ENCODE data around the gene CEP162. TPM values are rescaled to one million over a fixed set of nuclear protein-coding genes. Genes with fewer than 3 reads are reported as not detected.

CEP162 gene
- total and polyA plus RNA-seq, 2 experiments from 2014 or later = 4.1 to 13.7 TPM

DNA sequence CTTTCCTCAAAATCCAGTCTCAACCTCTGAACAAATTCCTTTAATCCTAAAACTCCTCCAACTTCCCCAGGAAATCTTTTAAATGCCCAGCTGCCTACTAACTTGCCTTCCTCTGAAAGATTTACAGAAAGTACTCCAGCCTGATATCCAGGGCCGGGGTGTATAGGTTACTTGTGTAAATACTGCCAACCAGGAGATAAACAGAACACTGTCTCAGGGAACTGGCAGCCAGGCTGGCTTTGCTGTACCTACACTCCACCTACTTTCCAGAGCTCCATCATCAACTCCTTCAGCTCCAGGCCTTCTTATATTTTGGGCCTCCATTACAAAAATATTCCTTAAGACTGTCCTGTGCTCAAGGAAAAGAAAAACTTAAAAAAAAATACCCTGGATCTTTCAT lies 85.9 kb downstream of the CEP162 start:
- WGBS (ENCODE audit: low lambda C conversion rate, missing lambda C conversion rate) = 19% methylated on average over 1 of the region's 1 CpG
- H3K9me3 ChIP-seq (ENCODE audit: low read depth) = no peaks in the 10 kb centered on the region
- no peaks in the 10 kb centered on the region for H4K20me1 ChIP-seq (ENCODE audit: insufficient read depth, poor library complexity, severe bottlenecking)
- H3K27me3 ChIP-seq = no peaks in the 10 kb centered on the region
- no peak overlapping the region for H3K4me2 ChIP-seq
- no peaks in the 10 kb centered on the region for H3K4me1 ChIP-seq (ENCODE audit: insufficient read depth)
- no peak for TF ChIP-seq EZH2phosphoT487 (IDR thresholded peaks at IDR 0.05; ENCODE audit: low read depth, severe bottlenecking, unreplicated experiment)
- TF ChIP-seq, protein P1, sequence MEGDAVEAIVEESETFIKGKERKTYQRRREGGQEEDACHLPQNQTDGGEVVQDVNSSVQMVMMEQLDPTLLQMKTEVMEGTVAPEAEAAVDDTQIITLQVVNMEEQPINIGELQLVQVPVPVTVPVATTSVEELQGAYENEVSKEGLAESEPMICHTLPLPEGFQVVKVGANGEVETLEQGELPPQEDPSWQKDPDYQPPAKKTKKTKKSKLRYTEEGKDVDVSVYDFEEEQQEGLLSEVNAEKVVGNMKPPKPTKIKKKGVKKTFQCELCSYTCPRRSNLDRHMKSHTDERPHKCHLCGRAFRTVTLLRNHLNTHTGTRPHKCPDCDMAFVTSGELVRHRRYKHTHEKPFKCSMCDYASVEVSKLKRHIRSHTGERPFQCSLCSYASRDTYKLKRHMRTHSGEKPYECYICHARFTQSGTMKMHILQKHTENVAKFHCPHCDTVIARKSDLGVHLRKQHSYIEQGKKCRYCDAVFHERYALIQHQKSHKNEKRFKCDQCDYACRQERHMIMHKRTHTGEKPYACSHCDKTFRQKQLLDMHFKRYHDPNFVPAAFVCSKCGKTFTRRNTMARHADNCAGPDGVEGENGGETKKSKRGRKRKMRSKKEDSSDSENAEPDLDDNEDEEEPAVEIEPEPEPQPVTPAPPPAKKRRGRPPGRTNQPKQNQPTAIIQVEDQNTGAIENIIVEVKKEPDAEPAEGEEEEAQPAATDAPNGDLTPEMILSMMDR (IDR thresholded peaks at IDR 0.05; ENCODE audit: poor library complexity) = no peak
- no peak overlapping the region for H2AFZ ChIP-seq
- no peak for DNase-seq (ENCODE audit: low spot score)
- H3K79me2 ChIP-seq = no peaks in the 10 kb centered on the region
- no peak overlapping the region for H3K27ac ChIP-seq
- no peak overlapping the region for H3K4me3 ChIP-seq
- H3K36me3 ChIP-seq (replicated peaks; ENCODE audit: insufficient read depth, low read depth) = no peaks in the 10 kb centered on the region
- no peaks in the 10 kb centered on the region for H3K9me2 ChIP-seq (replicated peaks; ENCODE audit: insufficient read depth)

DNA sequence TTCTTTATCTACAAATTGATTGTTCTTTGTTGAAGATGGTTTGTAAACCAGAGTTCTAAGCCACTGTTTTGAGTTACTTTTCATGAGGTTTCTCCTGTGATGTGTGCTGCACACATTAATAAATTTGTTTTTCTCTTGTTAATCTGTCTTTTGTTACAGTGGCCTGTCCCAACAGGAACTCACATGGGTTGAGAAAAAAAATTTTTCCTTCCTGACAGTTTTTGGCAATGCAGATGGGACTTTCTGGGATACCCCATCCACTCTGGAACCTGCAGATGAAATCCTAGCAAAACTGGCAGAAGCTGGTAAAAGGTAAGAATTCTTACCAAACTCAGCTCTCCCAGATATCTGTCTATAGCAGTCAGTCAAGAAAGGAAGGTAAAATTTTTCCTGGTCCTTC lies 88.1 kb downstream of the CEP162 start:
- TF ChIP-seq EZH2phosphoT487 (IDR thresholded peaks at IDR 0.05; ENCODE audit: low read depth, severe bottlenecking, unreplicated experiment) (no peak), EZH2 (IDR thresholded peaks at IDR 0.05; ENCODE audit: borderline replicate concordance) (no peak)
- TF ChIP-seq, protein P1 (IDR thresholded peaks at IDR 0.05; ENCODE audit: poor library complexity) = no peak

DNA sequence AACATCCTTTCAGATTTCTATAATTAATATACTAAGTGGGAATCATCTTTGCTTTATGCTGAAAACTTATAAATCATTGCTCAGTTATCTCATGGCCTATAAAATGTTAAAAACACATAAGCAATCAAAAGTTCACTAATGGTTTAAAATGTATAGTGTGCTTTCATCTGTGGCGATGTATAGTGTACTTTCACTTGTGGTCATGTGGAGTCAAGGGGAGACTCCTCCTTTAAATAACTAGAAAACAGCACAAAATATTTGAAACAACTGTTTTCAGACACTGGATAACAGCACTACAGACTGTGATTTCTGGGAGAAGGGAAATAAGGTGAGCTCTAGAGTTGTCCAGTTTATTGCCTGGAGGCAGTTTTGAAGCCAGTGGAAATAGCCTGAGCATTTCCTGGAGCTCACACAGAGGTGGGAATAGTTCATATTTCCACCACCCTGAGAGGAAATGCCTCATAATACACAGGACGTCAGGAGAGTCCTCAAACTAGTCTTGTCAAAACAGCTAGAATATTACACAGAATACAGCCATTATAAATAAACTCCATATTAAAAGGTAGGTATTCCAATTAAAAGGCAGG lies 89.4 kb downstream of the CEP162 start:
- Histone ChIP-seq H3K27me3 (no peaks in the 10 kb centered on the region), H3K79me2 (no peaks in the 10 kb centered on the region), H3K9me2 (replicated peaks; ENCODE audit: insufficient read depth) (no peaks in the 10 kb centered on the region), H3K9me3 (ENCODE audit: low read depth) (no peaks in the 10 kb centered on the region), H3K4me1 (ENCODE audit: insufficient read depth) (no peaks in the 10 kb centered on the region), H4K20me1 (ENCODE audit: insufficient read depth, poor library complexity, severe bottlenecking) (no peaks in the 10 kb centered on the region), H3K36me3 (replicated peaks; ENCODE audit: insufficient read depth, low read depth) (no peaks in the 10 kb centered on the region), H3K27ac (no peak overlapping the region), H3K4me2 (no peak overlapping the region), H3K4me3 (no peak overlapping the region), H2AFZ (no peak overlapping the region)
- DNase-seq (ENCODE audit: low spot score) = no peak
- 77% methylated on average over 2 of the region's 2 CpGs for WGBS (ENCODE audit: low lambda C conversion rate, missing lambda C conversion rate)
- TF ChIP-seq, protein P1 (IDR thresholded peaks at IDR 0.05; ENCODE audit: poor library complexity) = no peak
- TF ChIP-seq EZH2 (IDR thresholded peaks at IDR 0.05; ENCODE audit: borderline replicate concordance) = no peak
- no peak for TF ChIP-seq EZH2phosphoT487 (IDR thresholded peaks at IDR 0.05; ENCODE audit: low read depth, severe bottlenecking, unreplicated experiment)

More for the DNA sequence above, 88.1 kb downstream of the CEP162 start:
- H3K4me2 ChIP-seq = no peak overlapping the region
- no peak overlapping the region for H3K4me3 ChIP-seq
- no peak overlapping the region for H2AFZ ChIP-seq
- no peaks in the 10 kb centered on the region for H3K4me1 ChIP-seq (ENCODE audit: insufficient read depth)
- H3K27ac ChIP-seq = no peak overlapping the region
- no peaks in the 10 kb centered on the region for H3K9me2 ChIP-seq (replicated peaks; ENCODE audit: insufficient read depth)
- H3K27me3 ChIP-seq = no peaks in the 10 kb centered on the region
- H3K36me3 ChIP-seq (replicated peaks; ENCODE audit: insufficient read depth, low read depth) = no peaks in the 10 kb centered on the region
- no peak for DNase-seq (ENCODE audit: low spot score)
- H4K20me1 ChIP-seq (ENCODE audit: insufficient read depth, poor library complexity, severe bottlenecking) = no peaks in the 10 kb centered on the region
- no peaks in the 10 kb centered on the region for H3K79me2 ChIP-seq
- no peaks in the 10 kb centered on the region for H3K9me3 ChIP-seq (ENCODE audit: low read depth)

DNA sequence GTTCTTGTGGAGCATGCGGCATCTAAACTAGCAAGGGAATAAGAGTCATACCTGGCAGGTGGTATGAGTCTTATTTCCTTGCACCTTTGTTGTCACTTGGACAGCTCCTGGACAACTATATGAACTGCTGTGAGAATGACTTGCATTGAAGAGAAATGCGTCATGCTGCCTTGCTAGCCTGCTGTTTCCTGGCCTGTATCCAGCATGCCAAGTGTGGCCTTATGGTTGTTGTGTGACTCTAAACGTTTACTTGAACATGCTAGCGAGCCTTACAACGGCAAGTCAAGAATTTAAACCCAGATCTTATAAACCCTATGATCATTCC lies 90.4 kb downstream of the CEP162 start:
- TF ChIP-seq EZH2 (IDR thresholded peaks at IDR 0.05; ENCODE audit: borderline replicate concordance) (no peak), EZH2phosphoT487 (IDR thresholded peaks at IDR 0.05; ENCODE audit: low read depth, severe bottlenecking, unreplicated experiment) (no peak)
- TF ChIP-seq, protein P1 (IDR thresholded peaks at IDR 0.05; ENCODE audit: poor library complexity) = no peak
- no peak overlapping the region for H3K27ac ChIP-seq
- no peaks in the 10 kb centered on the region for H3K27me3 ChIP-seq
- no peaks in the 10 kb centered on the region for H3K9me3 ChIP-seq (ENCODE audit: low read depth)
- H3K9me2 ChIP-seq (replicated peaks; ENCODE audit: insufficient read depth) = no peaks in the 10 kb centered on the region
- H3K79me2 ChIP-seq = no peaks in the 10 kb centered on the region
- H3K36me3 ChIP-seq (replicated peaks; ENCODE audit: insufficient read depth, low read depth) = no peaks in the 10 kb centered on the region
- no peak for DNase-seq (ENCODE audit: low spot score)
- H4K20me1 ChIP-seq (ENCODE audit: insufficient read depth, poor library complexity, severe bottlenecking) = no peaks in the 10 kb centered on the region
- WGBS (ENCODE audit: low lambda C conversion rate, missing lambda C conversion rate) = 89% methylated on average over 5 of the region's 5 CpGs
- H3K4me1 ChIP-seq (ENCODE audit: insufficient read depth) = no peaks in the 10 kb centered on the region
- no peak overlapping the region for H3K4me3 ChIP-seq
- no peak overlapping the region for H2AFZ ChIP-seq
- H3K4me2 ChIP-seq = no peak overlapping the region

All from hepatocyte (in vitro differentiated cells).